ENCODE results near the gene SLC25A34.

The SLC25A34 gene

GRCh38 chr1:15753776-15754175 lies 17.7 kb downstream of the SLC25A34 start:
- DNase-seq (ENCODE audit: low read depth): no peak

DNA sequence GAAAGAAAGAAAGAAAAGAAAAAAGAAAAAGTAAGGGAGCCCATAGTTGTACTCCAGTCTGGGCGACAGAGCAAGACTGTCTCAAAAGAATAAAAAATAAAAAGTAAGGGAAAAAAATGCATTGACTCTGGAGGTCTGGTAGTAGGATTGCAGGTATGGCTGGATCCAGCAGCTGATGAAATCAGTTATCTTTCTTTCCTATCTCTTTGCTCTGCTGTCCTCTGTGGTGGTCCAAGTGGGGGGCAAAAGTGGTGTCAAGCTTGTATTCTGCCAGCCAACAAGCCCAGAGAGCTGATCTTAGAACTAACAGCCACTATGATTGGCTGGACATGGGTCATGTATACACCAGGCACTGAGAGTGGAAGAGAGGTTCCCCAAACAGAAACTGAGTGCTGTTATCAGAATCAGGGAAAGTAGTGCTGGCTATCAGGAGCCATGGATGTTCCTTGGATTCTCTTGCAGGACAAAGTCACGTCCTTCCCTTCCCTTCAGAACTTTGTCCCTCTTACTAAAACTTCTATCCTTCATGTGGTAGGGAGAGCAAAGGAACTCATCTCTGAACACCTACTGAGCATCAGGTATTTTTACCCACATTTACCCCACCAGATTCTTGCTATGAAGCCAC lies 19.1 kb downstream of the SLC25A34 start:
- DNase-seq (ENCODE audit: low read depth): no peak

- DNase-seq (ENCODE audit: low read depth): no peak
These were observed 19.6 kb downstream of the SLC25A34 start for GRCh38 chr1:15755646-15756040.

DNA sequence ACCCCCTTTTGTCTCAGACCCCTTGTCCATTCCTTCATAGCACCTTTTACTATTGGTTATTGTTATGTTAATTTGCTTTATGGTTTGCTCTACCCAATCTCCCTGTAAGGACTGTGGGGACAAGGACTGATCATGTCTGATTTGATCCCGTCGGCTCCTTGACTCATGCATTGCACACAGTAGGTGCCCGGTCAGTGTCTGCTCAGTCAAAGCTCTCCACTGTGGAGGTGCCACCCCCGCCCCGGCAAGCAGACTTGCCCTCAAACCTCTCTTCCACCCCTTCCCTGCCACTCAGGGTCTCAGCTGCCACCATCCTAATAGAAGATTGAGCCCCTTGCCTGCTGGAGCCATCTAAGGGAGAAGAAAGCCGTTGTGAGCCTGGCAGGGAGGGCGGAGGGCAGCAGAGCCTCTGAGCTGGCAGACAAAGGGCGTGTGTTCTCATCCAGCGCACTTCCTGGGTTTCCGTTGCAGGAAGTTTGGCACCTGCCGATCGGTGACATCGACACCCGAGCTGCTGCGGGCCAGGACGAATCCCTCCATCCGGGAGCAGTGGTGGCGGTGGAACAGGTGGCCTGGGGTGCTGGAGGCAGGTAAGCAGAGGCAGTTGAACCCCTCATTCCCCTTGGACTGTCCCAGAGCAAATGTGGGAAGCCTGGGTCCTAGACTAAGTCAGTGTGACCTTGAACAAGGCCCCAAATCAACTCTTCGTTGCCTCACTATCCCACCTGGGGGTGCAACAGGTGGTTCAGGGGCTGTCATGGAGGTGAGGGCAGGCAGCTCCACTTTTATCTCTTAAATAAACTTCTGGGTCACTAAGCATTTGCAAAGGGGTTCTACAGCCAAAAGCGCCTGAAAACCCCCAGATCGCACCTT lies 20.3 kb downstream of the SLC25A34 start:
- DNase-seq (ENCODE audit: low read depth): no peak

- no peak for DNase-seq (ENCODE audit: low read depth)
These were observed 21.0 kb downstream of the SLC25A34 start for GRCh38 chr1:15757016-15757543.

GRCh38 chr1:15757575-15758342 lies 21.7 kb downstream of the SLC25A34 start:
- DNase-seq (ENCODE audit: low read depth): no peak

DNA sequence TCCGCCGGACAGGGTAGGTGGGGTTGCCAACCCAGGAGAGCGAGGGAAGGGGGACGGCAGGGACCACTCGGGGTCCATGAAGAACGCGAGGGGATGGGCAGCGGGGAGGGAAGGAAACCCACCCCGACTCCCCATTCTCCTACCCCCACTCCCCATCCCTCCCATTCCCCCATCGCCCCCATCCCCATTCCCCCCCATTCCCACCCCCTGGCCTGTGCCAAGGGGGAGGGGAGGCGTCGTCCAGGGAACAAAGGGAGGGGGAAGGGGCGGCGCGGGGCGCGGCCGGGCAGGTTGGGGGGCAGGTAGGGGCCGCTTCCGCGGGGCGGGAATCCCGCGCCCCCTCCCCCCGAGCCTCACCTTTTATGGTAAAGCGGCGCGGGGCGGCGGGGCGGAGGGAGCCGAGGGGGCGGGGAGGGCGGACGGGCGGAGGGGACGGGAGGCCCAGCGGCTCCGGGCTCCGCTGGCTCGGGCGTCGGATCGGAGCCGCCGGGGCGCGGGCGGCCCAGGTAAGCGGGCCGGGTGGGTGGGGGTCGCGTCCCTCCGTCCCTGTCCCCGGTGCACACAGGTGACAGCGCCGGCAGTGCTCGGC lies 22.4 kb downstream of the SLC25A34 start, which contains the start of gene FBLIM1:
TSS of gene FBLIM1 (plus strand) at position 453 of the 589 bp plus-strand sequence. CDS start 6,189 bp downstream, outside the sequence.
- no peak for DNase-seq (ENCODE audit: low read depth)

DNA sequence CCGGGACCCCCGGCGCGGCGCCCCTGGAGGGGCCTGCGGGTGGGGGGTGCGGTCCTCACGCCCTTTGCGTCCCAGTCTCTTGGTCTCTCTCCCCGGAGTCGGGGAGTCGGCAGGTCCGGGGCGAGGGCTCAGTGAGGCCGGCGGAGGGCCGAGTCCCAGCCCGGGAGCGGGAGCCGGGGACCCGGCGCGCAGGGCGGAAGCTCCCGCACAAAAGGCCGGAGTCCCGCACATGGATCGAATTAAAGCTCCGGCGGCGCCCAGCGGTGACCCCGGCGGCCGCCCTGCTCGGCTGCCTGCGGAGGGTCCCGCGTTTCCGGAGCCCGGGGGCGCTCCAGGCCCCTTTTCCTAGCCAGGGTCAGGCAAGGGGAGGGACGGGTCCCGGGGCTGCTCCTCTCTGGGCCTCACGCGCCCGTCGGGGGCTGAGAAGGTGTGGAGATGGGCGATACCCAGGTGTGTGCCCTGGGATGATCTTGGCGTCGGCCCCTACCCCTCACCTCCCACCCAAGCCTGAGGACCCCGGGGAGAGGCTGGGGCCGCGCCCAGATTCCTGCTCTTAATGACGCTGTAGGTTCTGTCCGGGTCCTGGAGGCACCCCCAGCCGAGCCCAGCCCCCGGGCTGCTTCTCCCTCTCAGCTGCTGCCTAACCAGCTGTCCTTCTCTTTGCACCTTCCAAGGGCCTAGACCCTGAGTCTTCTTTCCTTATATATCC lies 23.0 kb downstream of the SLC25A34 start:
- DNase-seq (ENCODE audit: low read depth): no peak

GRCh38 chr1:15760520-15761211 lies 24.6 kb downstream of the SLC25A34 start:
- no peak for DNase-seq (ENCODE audit: low read depth)

DNA sequence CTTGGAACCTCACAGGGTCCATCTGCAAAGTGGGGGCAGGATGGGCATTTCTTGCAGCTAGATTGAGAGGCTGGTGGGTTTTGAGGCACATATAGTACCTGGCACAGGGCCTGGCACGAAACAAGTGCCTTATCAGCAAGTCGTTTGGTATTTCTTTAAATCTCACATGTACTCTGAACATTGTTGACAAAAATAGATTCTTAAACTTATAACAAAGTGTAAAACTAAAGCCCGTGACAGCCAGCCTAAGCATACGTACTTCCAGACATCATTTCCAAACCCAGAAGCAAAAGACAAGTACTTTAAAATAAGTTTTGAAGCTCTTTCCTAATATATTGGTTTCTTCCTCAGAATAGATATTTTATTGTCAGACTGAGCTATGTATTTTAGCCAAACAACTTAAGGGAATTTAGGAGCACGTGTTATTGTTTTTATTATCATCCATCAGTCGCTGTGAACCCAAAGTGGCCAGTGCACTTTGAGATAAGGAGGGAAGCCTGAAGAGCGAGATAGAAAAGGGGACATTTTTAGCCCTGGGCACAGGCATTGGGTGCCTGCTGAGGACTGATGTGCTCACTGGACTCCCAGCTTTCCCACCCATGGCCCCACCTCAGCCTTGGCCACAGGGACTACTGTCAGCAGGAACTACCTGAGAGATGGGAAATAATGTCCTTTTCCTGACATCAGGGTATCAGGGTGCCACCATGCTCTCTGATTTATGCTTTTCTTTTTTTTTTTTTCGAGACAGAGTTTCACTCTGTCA lies 25.5 kb downstream of the SLC25A34 start:
- no peak for DNase-seq (ENCODE audit: low read depth)

DNA sequence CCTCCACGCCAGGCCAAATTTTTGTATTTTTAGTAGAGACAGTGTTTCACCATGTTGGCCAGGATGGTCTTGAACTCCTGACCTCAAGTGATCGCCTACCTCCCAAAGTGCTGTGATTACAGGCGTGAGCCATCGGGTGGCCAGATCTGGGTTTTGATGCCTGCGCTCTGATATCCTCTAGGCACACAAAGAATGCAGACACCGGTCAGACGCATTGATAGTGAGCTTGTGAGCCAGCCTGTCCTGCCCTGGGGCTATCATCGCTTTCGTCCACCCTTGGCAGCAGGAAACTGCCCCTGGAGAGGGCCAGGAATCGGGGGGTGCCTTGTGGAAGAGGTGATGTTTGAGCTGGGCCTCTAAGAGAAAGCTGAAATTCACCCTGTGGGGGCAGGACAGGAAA lies 26.5 kb downstream of the SLC25A34 start:
- no peak for DNase-seq (ENCODE audit: low read depth)

DNA sequence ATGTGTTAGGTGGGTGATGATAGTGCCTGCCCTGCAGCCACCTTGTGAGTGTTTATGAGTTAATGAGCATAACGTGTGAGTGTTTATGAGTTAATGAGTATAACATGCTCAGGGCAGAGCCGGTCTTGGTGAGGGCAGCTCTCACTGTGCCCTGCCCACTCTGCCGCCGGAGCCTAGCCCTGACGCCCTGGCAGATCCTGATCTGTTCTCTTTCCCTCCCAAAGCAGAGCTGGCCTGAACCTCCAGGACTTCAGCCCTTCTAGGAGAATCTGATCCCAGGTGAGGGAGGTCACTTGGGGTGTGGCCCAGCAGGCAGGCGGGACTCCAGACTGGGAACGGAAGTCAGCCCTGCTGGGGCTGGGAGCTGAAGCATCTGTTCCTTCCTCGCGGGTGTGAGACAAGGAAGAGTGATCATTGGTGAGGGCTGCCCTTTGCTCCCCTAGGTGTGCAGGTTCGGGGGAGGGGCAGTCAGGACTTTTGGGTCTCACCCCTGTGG lies 28.3 kb downstream of the SLC25A34 start:
- no peak for DNase-seq (ENCODE audit: low read depth)

DNA sequence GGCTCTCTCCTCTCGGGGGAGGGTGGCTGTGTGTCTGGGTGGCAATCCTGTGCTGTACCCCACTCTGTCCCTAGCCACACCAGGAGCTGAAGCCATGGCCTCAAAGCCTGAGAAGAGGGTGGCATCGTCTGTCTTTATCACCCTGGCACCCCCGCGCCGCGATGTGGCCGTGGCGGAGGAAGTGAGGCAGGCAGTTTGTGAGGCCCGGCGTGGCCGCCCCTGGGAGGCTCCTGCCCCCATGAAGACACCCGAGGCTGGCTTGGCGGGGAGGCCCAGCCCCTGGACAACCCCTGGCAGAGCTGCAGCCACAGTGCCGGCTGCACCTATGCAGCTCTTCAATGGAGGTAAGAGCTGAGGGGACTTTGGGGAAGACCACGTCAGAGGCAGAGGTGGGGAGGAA lies 28.8 kb downstream of the SLC25A34 start:
- no peak for DNase-seq (ENCODE audit: low read depth)

- no peak for DNase-seq (ENCODE audit: low read depth)
These were observed 29.6 kb downstream of the SLC25A34 start for GRCh38 chr1:15765495-15766194.

GRCh38 chr1:15767941-15768340 lies 31.9 kb downstream of the SLC25A34 start:
- no peak for DNase-seq (ENCODE audit: low read depth)

GRCh38 chr1:15768388-15768787 lies 32.3 kb downstream of the SLC25A34 start:
- no peak for DNase-seq (ENCODE audit: low read depth)

GRCh38 chr1:15770313-15770962 lies 34.4 kb downstream of the SLC25A34 start:
- DNase-seq (ENCODE audit: low read depth): no peak

- no peak for DNase-seq (ENCODE audit: low read depth)
These were observed 35.9 kb downstream of the SLC25A34 start for GRCh38 chr1:15771836-15772515.

Measured in fibroblast of the conjunctiva (primary cell).